Measurements from ENCODE around the gene PIAS1. TPM values are rescaled to one million over a fixed set of nuclear protein-coding genes. Genes with fewer than 3 reads are reported as not detected.

Gene PIAS1
- total and polyA plus RNA-seq, 2 donors (not counting 1 experiment from before 2014, with no cell fraction given) = 28.8 to 87.3 TPM

- CTCF ChIA-PET = no interaction called here
- DNase-seq (no peak), ATAC-seq (ENCODE audit: low read depth) (no peak)
- Mint-ChIP-seq H3K4me3 (no peak overlapping the region), H3K27me3 (peaks cover 33% of the 10 kb centered on the region), H3K9me3 (ENCODE audit: insufficient read depth) (peaks cover 3% of the 10 kb centered on the region), H3K4me1 (no peaks in the 10 kb centered on the region), H3K27ac (no peak overlapping the region)
- Histone ChIP-seq H3K36me3 (replicated peaks in 1 of 2; ENCODE audit: control extremely low read depth in 1 of 2, control insufficient read depth in 1 of 2, extremely low read depth in 1 of 2, insufficient read depth in 2 of 2, low read length in 1 of 2) (no peaks in the 10 kb centered on the region), H3K4me2 (replicated peaks; ENCODE audit: low read depth, low read length, poor library complexity, severe bottlenecking) (no peak overlapping the region), H4K20me1 (ENCODE audit: control insufficient read depth, insufficient read depth, low read length, poor library complexity, severe bottlenecking) (no peaks in the 10 kb centered on the region), H3K9me3 (ENCODE audit: control extremely low read depth in 1 of 3, control insufficient read depth in 2 of 3, insufficient read depth in 1 of 3, low read length in 2 of 3) (peaks cover 2 to 6% (median 3%) of the 10 kb centered on the region in 3 donors), H2AFZ (ENCODE audit: insufficient read depth, low read depth, low read length, poor library complexity, severe bottlenecking) (no peak overlapping the region), H3K79me2 (ENCODE audit: control insufficient read depth, insufficient read depth, low read length) (no peaks in the 10 kb centered on the region), H3K9ac (ENCODE audit: low read length) (no peak overlapping the region), H3K4me1 (ENCODE audit: control insufficient read depth in 2 of 2, insufficient read depth in 2 of 2, low read length in 2 of 2) (no peaks in the 10 kb centered on the region), H3K27me3 (replicated peaks in 1 of 4; ENCODE audit: control extremely low read depth in 1 of 4, control insufficient read depth in 3 of 4, insufficient read depth in 4 of 4, low read length in 3 of 4) (peaks cover 0 to 5% (median 0%) of the 10 kb centered on the region in 4 experiments), H3K4me3 (ENCODE audit: control extremely low read depth in 1 of 5, extremely low read depth in 1 of 5, insufficient read depth in 1 of 5, low read depth in 2 of 5, low read length in 4 of 5) (no peak overlapping the region), H3K27ac (ENCODE audit: low read length in 2 of 2) (no peak overlapping the region)
- WGBS (ENCODE audit: insufficient coverage) = 100% methylated on average over 1 of the region's 1 CpG
- POLR2A ChIA-PET = no interaction called here
- intact Hi-C loops (cut with micrococcal nuclease) = no loop called here
- TF ChIP-seq EZH2 (IDR thresholded peaks at IDR 0.05; ENCODE audit: borderline replicate concordance, insufficient read depth, low read depth, low read length, poor library complexity, severe bottlenecking) = no peak
- TF ChIP-seq CTCF (IDR thresholded peaks at IDR 0.05) = no peak
Measured at GRCh38 chr15:68040144-68040543, 14.0 kb upstream of the PIAS1 start.

GRCh38 chr15:68042156-68042854 lies 11.8 kb upstream of the PIAS1 start:
- Histone ChIP-seq H3K79me2 (ENCODE audit: control insufficient read depth, insufficient read depth, low read length) (no peaks in the 10 kb centered on the region), H3K4me3 (ENCODE audit: control extremely low read depth in 1 of 5, extremely low read depth in 1 of 5, insufficient read depth in 1 of 5, low read depth in 2 of 5, low read length in 4 of 5) (no peak overlapping the region), H3K27me3 (replicated peaks in 1 of 4; ENCODE audit: control extremely low read depth in 1 of 4, control insufficient read depth in 3 of 4, insufficient read depth in 4 of 4, low read length in 3 of 4) (peaks cover 0 to 4% (median 0%) of the 10 kb centered on the region in 4 experiments), H3K36me3 (replicated peaks in 1 of 2; ENCODE audit: control extremely low read depth in 1 of 2, control insufficient read depth in 1 of 2, extremely low read depth in 1 of 2, insufficient read depth in 2 of 2, low read length in 1 of 2) (no peaks in the 10 kb centered on the region), H2AFZ (ENCODE audit: insufficient read depth, low read depth, low read length, poor library complexity, severe bottlenecking) (no peak overlapping the region), H3K4me1 (ENCODE audit: control insufficient read depth in 2 of 2, insufficient read depth in 2 of 2, low read length in 2 of 2) (no peaks in the 10 kb centered on the region), H3K9ac (ENCODE audit: low read length) (no peak overlapping the region), H3K9me3 (ENCODE audit: control extremely low read depth in 1 of 3, control insufficient read depth in 2 of 3, insufficient read depth in 1 of 3, low read length in 2 of 3) (peaks cover 2 to 15% (median 3%) of the 10 kb centered on the region in 3 donors), H4K20me1 (ENCODE audit: control insufficient read depth, insufficient read depth, low read length, poor library complexity, severe bottlenecking) (no peaks in the 10 kb centered on the region), H3K4me2 (replicated peaks; ENCODE audit: low read depth, low read length, poor library complexity, severe bottlenecking) (no peak overlapping the region), H3K27ac (ENCODE audit: low read length in 2 of 2) (no peak overlapping the region)
- 100% methylated on average over 1 of the region's 5 CpGs for WGBS (ENCODE audit: insufficient coverage)
- no peak for TF ChIP-seq CTCF (IDR thresholded peaks at IDR 0.05)
- no peak for TF ChIP-seq EZH2 (IDR thresholded peaks at IDR 0.05; ENCODE audit: borderline replicate concordance, insufficient read depth, low read depth, low read length, poor library complexity, severe bottlenecking)
- intact Hi-C loops (cut with micrococcal nuclease) = no loop called here
- ChIA-PET CTCF (no interaction called here), POLR2A (no interaction called here)
- ATAC-seq (ENCODE audit: low read depth) (no peak), DNase-seq (no peak)
- peaks cover 3% of the 10 kb centered on the region for H3K9me3 Mint-ChIP-seq (ENCODE audit: insufficient read depth)
- H3K27me3 Mint-ChIP-seq = peaks cover 28% of the 10 kb centered on the region
- no peak overlapping the region for H3K4me3 Mint-ChIP-seq
- H3K27ac Mint-ChIP-seq = no peak overlapping the region
- H3K4me1 Mint-ChIP-seq = no peaks in the 10 kb centered on the region
